Tracheal epithelial cell (primary cell): ENCODE measurements around the gene SNX12. TPM values are rescaled to one million over a fixed set of nuclear protein-coding genes. Genes with fewer than 3 reads are reported as not detected.

Source experiments
- total RNA-seq: library from RNA; depleted of rRNA; stranded (reverse); fragments of >200 nt; gene quantifications from 2 replicates; pipeline ENCODE4 v1.2.1, GENCODE V29; 2014

Gene SNX12
- 57.6 and 71.6 TPM in 2 replicates for total RNA-seq

GRCh38 chrX:71068044-71068918, at the start of gene SNX12:
TSS of gene SNX12 (minus strand) at chrX:71068334. CDS start at chrX:71068306, 28 bp downstream.

GRCh38 chrX:71111141-71111843, 43.2 kb upstream of the SNX12 start, which contains the start of gene IL2RG:
TSS of gene IL2RG (minus strand) at chrX:71111577. CDS start at chrX:71111539, 38 bp downstream.

DNA sequence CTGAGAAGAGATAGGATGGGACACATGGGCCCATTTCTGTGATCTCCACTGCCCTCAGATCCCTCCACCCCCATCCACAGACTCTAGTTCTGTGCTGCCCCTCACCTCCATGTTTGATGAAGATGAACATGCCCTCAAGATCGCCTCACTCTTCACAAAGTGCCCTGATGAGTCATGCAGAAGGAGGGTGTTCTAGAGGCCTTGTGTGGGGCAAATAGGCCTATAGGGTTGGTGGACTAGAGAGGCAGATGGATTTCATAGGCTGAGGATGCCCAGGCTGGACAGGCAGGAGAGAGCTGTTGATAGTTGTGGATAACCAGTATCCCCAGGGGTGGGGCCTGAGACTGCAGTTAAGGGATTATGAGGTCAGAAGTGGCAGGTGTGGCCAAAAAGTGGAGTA, 38.3 kb upstream of the SNX12 start, which contains the start of gene CXorf65:
TSS of gene CXorf65 (minus strand) at position 314 of the 400 bp plus-strand sequence. CDS start at position 130, 184 bp downstream.

GRCh38 chrX:71095555-71095980, 27.4 kb upstream of the SNX12 start, which contains the start of gene FOXO4:
TSS of gene FOXO4 (plus strand) at chrX:71095851. CDS start at chrX:71096529, 678 bp downstream.

Other genes starting within 250 kb of the SNX12 start
- gene TEX11, start 159.6 kb downstream of the SNX12 start, total RNA-seq, result not detected in 2 replicates
- gene SLC7A3, start 137.2 kb downstream of the SNX12 start, total RNA-seq, result not detected in 2 replicates
- 3.6 and 4.9 TPM in 2 replicates for gene FOXO4, start 27.5 kb upstream of the SNX12 start, total RNA-seq
- gene CXorf65, start 38.4 kb upstream of the SNX12 start, total RNA-seq, result not detected in 2 replicates
- not detected in 2 replicates for gene IL2RG, start 43.2 kb upstream of the SNX12 start, total RNA-seq
- gene MED12, start 50.3 kb upstream of the SNX12 start, total RNA-seq, result 8.7 and 20.7 TPM in 2 replicates
- not detected in 2 replicates for gene NLGN3, start 76.5 kb upstream of the SNX12 start, total RNA-seq
- not detected in 2 replicates for gene GJB1, start 154.9 kb upstream of the SNX12 start, total RNA-seq
- gene ZMYM3, start 185.8 kb upstream of the SNX12 start, total RNA-seq, result 7.5 and 9.2 TPM in 2 replicates
- gene NONO, start 215.3 kb upstream of the SNX12 start, total RNA-seq, result 273 and 280 TPM in 2 replicates
- gene ITGB1BP2, start 233.4 kb upstream of the SNX12 start, total RNA-seq, result 0.24 and 1.1 TPM in 2 replicates